Fibroblast of pulmonary artery (primary cell): ENCODE data around the gene ERI3.

Source experiments
- DNase-seq: peaks from one replicate; pipeline ENCODE4 v3.0.0-alpha.2; 2010; ENCODE audit warnings: low read depth
- H3K4me3 ChIP-seq: replicated peaks from 2 replicates; pipeline ENCODE4 v1.5.1; 2011; ENCODE audit warnings: low read depth, mild to moderate bottlenecking, control low read depth, low read length, moderate library complexity
- TF ChIP-seq, protein P1 (sequence below): IDR thresholded peaks from 2 replicates; pipeline ENCODE4 v1.5.1; 2011; ENCODE audit warnings: mild to moderate bottlenecking, control low read depth, low read length, inconsistent platforms; ENCODE audit errors: missing control alignments

Gene ERI3

DNA sequence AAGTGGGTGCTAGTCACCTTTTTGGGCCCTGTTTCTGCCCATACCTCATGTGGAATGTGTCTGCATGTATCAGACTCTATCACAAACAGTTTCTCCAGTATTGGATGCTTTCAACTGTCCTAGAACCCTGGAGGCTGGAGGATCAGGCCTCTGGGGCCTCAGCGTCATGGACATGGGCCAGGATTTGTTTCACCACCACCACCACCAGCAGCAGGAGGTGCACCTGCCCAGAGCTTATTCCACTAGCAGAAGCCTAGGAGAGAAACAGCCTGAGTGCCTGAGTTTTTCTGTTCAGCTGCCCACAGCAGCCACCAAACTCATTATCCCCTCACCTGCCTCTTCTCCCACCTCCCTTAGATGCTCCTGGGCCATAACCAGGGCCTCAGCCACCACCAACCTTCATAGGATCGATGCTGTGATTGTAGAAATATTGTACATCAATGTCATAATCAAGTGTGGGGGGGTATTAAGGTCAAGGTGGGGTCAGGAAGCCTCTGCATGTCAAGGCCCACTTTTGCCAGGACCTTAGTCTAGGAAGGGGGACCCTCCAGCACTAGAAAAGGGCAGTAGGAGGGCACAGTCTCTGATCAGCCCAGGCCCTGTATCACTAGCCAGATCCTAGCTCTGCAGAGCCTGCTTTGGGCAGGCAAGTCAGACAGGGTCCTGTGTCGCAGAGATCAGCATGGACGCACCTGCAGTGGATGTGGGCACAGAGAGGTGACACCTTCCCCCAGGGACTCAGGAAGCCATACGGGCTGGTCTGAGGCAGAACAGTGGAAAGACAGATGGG lies 132.5 kb downstream of the ERI3 start:
- no peak overlapping the region for H3K4me3 ChIP-seq
- DNase-seq, result no peak

DNA sequence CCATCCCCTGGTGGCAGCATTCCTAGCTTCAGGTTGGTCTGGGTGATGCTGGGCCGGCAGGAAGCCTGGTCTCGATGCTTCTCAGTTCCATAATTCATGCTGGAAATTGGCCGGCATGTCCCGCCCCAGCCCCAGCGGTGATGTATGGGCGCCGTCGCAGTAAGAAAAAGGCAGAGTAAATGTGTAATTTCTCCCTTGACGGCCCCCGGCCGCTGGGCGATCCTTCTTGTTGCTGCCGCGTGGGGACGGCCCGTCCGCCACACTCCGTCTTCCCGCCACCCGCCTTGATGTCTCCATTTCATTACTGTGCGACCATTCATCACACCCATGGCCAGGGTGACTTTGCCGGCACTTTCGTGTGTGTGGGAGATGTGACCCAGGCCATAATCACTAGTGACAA lies 133.3 kb downstream of the ERI3 start:
- DNase-seq, result no peak
- TF ChIP-seq, protein P1, sequence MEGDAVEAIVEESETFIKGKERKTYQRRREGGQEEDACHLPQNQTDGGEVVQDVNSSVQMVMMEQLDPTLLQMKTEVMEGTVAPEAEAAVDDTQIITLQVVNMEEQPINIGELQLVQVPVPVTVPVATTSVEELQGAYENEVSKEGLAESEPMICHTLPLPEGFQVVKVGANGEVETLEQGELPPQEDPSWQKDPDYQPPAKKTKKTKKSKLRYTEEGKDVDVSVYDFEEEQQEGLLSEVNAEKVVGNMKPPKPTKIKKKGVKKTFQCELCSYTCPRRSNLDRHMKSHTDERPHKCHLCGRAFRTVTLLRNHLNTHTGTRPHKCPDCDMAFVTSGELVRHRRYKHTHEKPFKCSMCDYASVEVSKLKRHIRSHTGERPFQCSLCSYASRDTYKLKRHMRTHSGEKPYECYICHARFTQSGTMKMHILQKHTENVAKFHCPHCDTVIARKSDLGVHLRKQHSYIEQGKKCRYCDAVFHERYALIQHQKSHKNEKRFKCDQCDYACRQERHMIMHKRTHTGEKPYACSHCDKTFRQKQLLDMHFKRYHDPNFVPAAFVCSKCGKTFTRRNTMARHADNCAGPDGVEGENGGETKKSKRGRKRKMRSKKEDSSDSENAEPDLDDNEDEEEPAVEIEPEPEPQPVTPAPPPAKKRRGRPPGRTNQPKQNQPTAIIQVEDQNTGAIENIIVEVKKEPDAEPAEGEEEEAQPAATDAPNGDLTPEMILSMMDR, result no peak
- H3K4me3 ChIP-seq, result no peak overlapping the region

More for the DNA sequence above, 132.5 kb downstream of the ERI3 start:
- TF ChIP-seq, protein P1, result no peak

DNA sequence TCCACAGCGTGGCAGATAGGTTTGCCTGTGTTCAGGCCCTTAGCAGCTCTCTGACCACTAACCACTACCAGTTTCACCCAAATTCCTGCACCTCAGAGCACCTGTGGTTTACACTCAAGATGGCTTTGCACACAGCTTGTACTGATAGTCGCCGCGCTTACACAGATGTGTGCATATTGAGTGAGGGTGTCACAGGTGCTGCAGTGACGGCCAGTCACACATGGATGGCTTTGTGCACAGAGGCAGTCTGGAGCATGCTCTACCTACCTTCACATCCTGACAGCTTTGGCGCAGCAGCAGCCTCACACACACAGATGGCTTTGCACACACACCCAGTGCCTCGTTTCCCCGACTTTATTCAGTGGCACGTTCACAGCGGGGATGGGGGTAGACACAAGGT lies 134.3 kb downstream of the ERI3 start:
- TF ChIP-seq, protein P1, result no peak
- H3K4me3 ChIP-seq, result no peak overlapping the region
- DNase-seq, result no peak

DNA sequence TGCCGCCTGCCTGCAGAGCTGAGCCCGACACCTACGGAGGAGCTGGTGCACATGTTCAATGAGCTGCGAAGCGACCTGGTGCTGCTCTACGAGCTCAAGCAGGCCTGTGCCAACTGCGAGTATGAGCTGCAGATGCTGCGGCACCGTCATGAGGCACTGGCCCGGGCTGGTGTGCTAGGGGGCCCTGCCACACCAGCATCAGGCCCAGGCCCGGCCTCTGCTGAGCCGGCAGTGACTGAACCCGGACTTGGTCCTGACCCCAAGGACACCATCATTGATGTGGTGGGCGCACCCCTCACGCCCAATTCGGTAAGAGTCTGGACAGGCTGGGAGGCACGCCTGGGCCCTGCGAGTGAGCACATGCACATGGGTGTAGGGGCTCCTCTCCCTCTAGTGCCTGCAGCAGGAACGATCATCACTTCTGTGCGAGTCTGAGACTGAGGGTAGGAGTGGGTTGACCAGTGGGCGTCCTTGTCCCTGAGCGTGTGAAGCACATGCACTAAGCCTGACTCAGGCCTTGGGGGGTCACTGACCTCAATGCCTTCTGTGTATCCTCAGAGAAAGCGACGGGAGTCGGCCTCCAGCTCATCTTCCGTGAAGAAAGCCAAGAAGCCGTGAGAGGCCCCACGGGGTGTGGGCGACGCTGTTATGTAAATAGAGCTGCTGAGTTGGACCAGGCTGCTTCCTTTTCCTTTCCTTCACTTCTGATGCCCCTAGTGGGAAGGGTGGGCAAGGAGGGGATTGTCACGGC lies 134.9 kb downstream of the ERI3 start:
- TF ChIP-seq, protein P1, result no peak
- no peak overlapping the region for H3K4me3 ChIP-seq
- DNase-seq, result no peak

DNA sequence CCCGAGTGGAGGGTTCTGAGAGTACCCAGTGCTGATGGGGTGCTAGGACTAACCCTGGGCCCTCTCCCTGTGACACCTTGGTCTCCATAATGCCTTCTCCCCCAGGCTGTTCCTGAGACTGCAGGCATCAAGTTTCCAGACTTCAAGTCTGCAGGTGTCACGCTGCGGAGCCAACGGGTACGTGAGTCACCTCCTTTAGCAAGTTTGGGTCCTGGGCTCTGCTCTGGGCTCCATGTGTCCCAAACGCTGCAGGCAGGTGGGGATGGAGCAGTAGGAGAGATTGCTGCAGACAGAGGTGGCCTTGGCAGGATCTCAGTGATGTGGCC lies 135.8 kb downstream of the ERI3 start:
- TF ChIP-seq, protein P1, result no peak
- no peak for DNase-seq
- H3K4me3 ChIP-seq, result no peak overlapping the region

DNA sequence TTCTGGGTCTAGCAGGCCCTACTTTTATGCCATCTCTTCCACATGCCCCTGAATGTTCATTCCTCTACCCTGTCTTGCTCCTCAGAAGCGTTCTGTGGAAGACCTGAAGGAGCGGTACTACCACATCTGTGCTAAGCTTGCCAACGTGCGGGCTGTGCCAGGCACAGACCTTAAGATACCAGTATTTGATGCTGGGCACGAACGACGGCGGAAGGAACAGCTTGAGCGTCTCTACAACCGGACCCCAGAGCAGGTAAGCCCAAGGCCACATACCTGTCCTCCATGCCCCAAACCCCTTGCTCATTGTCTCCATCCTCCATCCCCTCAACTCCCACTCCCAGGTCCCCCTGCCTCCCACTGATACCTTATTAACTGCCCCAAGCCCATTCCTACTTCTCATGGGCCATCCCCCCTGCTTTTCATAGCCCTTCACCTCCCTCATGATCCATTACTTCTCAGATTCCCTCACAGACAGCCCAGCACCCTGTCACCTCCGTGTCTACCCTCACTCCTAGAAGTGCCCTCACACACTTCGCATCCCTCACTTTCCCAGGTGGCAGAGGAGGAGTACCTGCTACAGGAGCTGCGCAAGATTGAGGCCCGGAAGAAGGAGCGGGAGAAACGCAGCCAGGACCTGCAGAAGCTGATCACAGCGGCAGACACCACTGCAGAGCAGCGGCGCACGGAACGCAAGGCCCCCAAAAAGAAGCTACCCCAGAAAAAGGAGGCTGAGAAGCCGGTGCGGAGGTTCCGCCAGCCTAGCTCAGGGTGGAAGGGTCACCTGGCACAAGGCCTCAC lies 136.4 kb downstream of the ERI3 start:
- TF ChIP-seq, protein P1, result no peak
- DNase-seq, result no peak
- no peak overlapping the region for H3K4me3 ChIP-seq
